HepG2 (cell line): ENCODE measurements around the gene OGFR. TPM values are rescaled to one million over a fixed set of nuclear protein-coding genes. Genes with fewer than 3 reads are reported as not detected.

Experiments used
- CAMTA2 ChIP-seq: sonication (generic); formaldehyde crosslinking; IDR thresholded peaks from 2 replicates; pipeline ENCODE4 v1.4.0; 2020; ENCODE audit warnings: mild to moderate bottlenecking, missing genetic modification reagents, borderline replicate concordance
- CHD4 ChIP-seq: fragments of 200-600 bp; sonication (generic); IDR thresholded peaks from 2 replicates; pipeline ENCODE4 v1.7.0; 2017; ENCODE audit warnings: mild to moderate bottlenecking, low read length, borderline replicate concordance
- E2F1 ChIP-seq: sonication (generic); formaldehyde crosslinking; IDR thresholded peaks from 2 replicates; pipeline ENCODE4 v1.5.0; 2020; ENCODE audit warnings: missing genetic modification reagents
- ETV5 ChIP-seq: IDR thresholded peaks from 2 replicates; pipeline ENCODE4 v1.6.1; 2018; ENCODE audit warnings: missing biosample characterization, missing genetic modification reagents, inconsistent platforms, borderline replicate concordance
- FOSL1 ChIP-seq: sonication (generic); formaldehyde crosslinking; IDR thresholded peaks from 2 replicates; pipeline ENCODE4 v1.9.0; 2021; ENCODE audit warnings: missing genetic modification reagents, borderline replicate concordance
- GMEB1 ChIP-seq: sonication (generic); formaldehyde crosslinking; IDR thresholded peaks from 2 replicates; pipeline ENCODE4 v1.5.1; 2020; ENCODE audit warnings: missing genetic modification reagents, mild to moderate bottlenecking, borderline replicate concordance
- HIVEP1 ChIP-seq: sonication (generic); formaldehyde crosslinking; IDR thresholded peaks from 2 replicates; pipeline ENCODE4 v1.4.0; 2020; ENCODE audit warnings: mild to moderate bottlenecking, missing genetic modification reagents
- HMGA1 ChIP-seq: sonication (generic); formaldehyde crosslinking; conservative IDR thresholded peaks from 2 replicates; pipeline ENCODE4 v1.4.0; 2020; ENCODE audit warnings: missing genetic modification reagents
- MATR3 ChIP-seq: sonication (generic); formaldehyde crosslinking; IDR thresholded peaks from 2 replicates; pipeline ENCODE4 v1.4.0; 2020; ENCODE audit warnings: missing genetic modification reagents
- MYC ChIP-seq: sonication (generic); formaldehyde crosslinking; IDR thresholded peaks from 2 replicates; pipeline ENCODE4 v1.9.0; 2021; ENCODE audit warnings: missing genetic modification reagents, borderline replicate concordance
- PAX8 ChIP-seq: sonication (generic); formaldehyde crosslinking; IDR thresholded peaks from 2 replicates; pipeline ENCODE4 v1.8.0; 2022; ENCODE audit warnings: mild to moderate bottlenecking, missing genetic modification reagents, borderline replicate concordance
- RERE ChIP-seq: IDR thresholded peaks from 2 replicates; pipeline ENCODE4 v1.6.1; 2016; ENCODE audit warnings: low read depth, missing genetic modification reagents, missing compliant biosample characterization
- SNRNP70 ChIP-seq: fragments of 200-400 bp; formaldehyde crosslinking; IDR thresholded peaks from 2 replicates; pipeline ENCODE4 v1.6.1; 2017; ENCODE audit warnings: mild to moderate bottlenecking, low read depth, low read length, moderate library complexity
- SRSF4 ChIP-seq: fragments of 200-400 bp; formaldehyde crosslinking; IDR thresholded peaks from one replicate; pipeline ENCODE4 v1.6.1; 2018; ENCODE audit warnings: mild to moderate bottlenecking, low read depth, low read length, moderate library complexity; ENCODE audit not compliant: poor library complexity, severe bottlenecking
- ZFX ChIP-seq: sonication (generic); formaldehyde crosslinking; IDR thresholded peaks from 2 replicates; pipeline ENCODE4 v1.4.0; 2020; ENCODE audit warnings: mild to moderate bottlenecking, low read depth, missing genetic modification reagents, moderate library complexity
- ZKSCAN1 ChIP-seq: fragments of 150-350 bp; IDR thresholded peaks from 2 replicates; pipeline ENCODE4 v1.6.1; 2014; ENCODE audit warnings: low read length
- ZMYM2 ChIP-seq: sonication (generic); formaldehyde crosslinking; IDR thresholded peaks from 2 replicates; pipeline ENCODE4 v1.8.0; 2022; ENCODE audit warnings: mild to moderate bottlenecking, missing genetic modification reagents
- ZNF292 ChIP-seq: sonication (generic); formaldehyde crosslinking; IDR thresholded peaks from 2 replicates; pipeline ENCODE4 v1.8.1; 2022; ENCODE audit warnings: mild to moderate bottlenecking, low read depth, missing genetic modification reagents, borderline replicate concordance
- ZNF34 ChIP-seq: sonication (generic); formaldehyde crosslinking; IDR thresholded peaks from 2 replicates; pipeline ENCODE4 v1.4.0; 2020; ENCODE audit warnings: mild to moderate bottlenecking, missing genetic modification reagents, borderline replicate concordance
- ZNF510 ChIP-seq: sonication (generic); formaldehyde crosslinking; IDR thresholded peaks from 2 replicates; pipeline ENCODE4 v1.4.0; 2020; ENCODE audit warnings: low read depth, mild to moderate bottlenecking, missing genetic modification reagents
- ZNF773 ChIP-seq: sonication (generic); formaldehyde crosslinking; IDR thresholded peaks from 2 replicates; pipeline ENCODE4 v1.4.0; 2020; ENCODE audit warnings: missing genetic modification reagents, borderline replicate concordance
- ZNF777 ChIP-seq: sonication (generic); formaldehyde crosslinking; IDR thresholded peaks from 2 replicates; pipeline ENCODE4 v1.4.0; 2020; ENCODE audit warnings: missing genetic modification reagents
- polyA plus RNA-seq, 8 experiments: library from polyadenylated mRNA; depleted of rRNA in 3 of 8; stranded (reverse) in 7 of 8; unstranded in 1 of 8; fragments of >200 nt; fragmentation: Illumina TruSeq in 4 of 8; extraction: Trizol in 4 of 8; gene quantifications; 2 replicates each; pipeline versions ENCODE4 v1.2.1 to v1.2.3, GENCODE V29; 2011 to 2016; ENCODE audit warnings: low read depth in 4 of 8, missing spikeins in 1 of 8, mixed read lengths in 1 of 8; ENCODE audit not compliant: insufficient read depth in 1 of 8
- total RNA-seq, 5 experiments: library from RNA; depleted of rRNA; stranded (reverse); fragments of >200 nt; fragmentation: Illumina TruSeq; extraction: Trizol; gene quantifications; 2 replicates each; pipeline ENCODE4 v1.2.3, GENCODE V29; 2016; ENCODE audit warnings: low read depth in 1 of 5

OGFR gene
- total and polyA plus RNA-seq, 2 of the 13 experiments (the other 11 are each of a cell fraction or from before 2014, with no cell fraction given) = 47.7 to 81.8 TPM

GRCh38 chr20:62820208-62820961 lies 15.8 kb downstream of the OGFR start (continued):
- no peak for TF ChIP-seq RERE (CRISPR knock-in tag)
- TF ChIP-seq CAMTA2 (CRISPR knock-in tag) = no peak
- TF ChIP-seq ETV5 (CRISPR knock-in tag) = no peak
- TF ChIP-seq MYC (CRISPR knock-in tag) = no peak
- no peak for TF ChIP-seq PAX8 (CRISPR knock-in tag)
- TF ChIP-seq GMEB1 = no peak
- TF ChIP-seq HMGA1 (CRISPR knock-in tag) = no peak
- TF ChIP-seq CHD4 = no peak
- TF ChIP-seq ZNF34 (CRISPR knock-in tag) = no peak
- no peak for TF ChIP-seq FOSL1 (CRISPR knock-in tag)
- TF ChIP-seq E2F1 (CRISPR knock-in tag) = no peak
- no peak for TF ChIP-seq MATR3 (CRISPR knock-in tag)
- no peak for TF ChIP-seq ZKSCAN1
- TF ChIP-seq SNRNP70 = no peak
- peak; percentile 55 for TF ChIP-seq ZNF777 (CRISPR knock-in tag)
- 0 out of 2 replicates have a peak, but pooled peaks have one; percentile 58 for TF ChIP-seq ZNF773 (CRISPR knock-in tag)
- TF ChIP-seq HIVEP1 (CRISPR knock-in tag) = no peak
- no peak for TF ChIP-seq ZMYM2 (CRISPR knock-in tag)
- TF ChIP-seq ZFX = 0 out of 2 replicates have a peak, but pooled peaks have one; percentile 5
- no peak for TF ChIP-seq ZNF510 (CRISPR knock-in tag)
- TF ChIP-seq ZNF292 (CRISPR knock-in tag) = no peak
- no peak for TF ChIP-seq SRSF4
